HepG2 (cell line): ENCODE data around the gene ZNF839. TPM values are rescaled to one million over a fixed set of nuclear protein-coding genes. Genes with fewer than 3 reads are reported as not detected.

Source experiments
- BORCS8-MEF2B ChIP-seq: sonication (generic); formaldehyde crosslinking; IDR thresholded peaks from 2 replicates; pipeline ENCODE4 v1.8.0; 2022; ENCODE audit warnings: mild to moderate bottlenecking, missing genetic modification reagents
- CHCHD3 ChIP-seq: sonication (generic); formaldehyde crosslinking; IDR thresholded peaks from 2 replicates; pipeline ENCODE4 v1.8.0; 2022; ENCODE audit warnings: mild to moderate bottlenecking, missing genetic modification reagents, moderate library complexity
- DMAP1 ChIP-seq: IDR thresholded peaks from 2 replicates; pipeline ENCODE4 v1.6.1; 2016
- ETV6 ChIP-seq: sonication (generic); formaldehyde crosslinking; conservative IDR thresholded peaks from 2 replicates; pipeline ENCODE4 v1.4.0; 2020; ENCODE audit warnings: missing genetic modification reagents
- FOXO1 ChIP-seq: sonication (generic); formaldehyde crosslinking; IDR thresholded peaks from 2 replicates; pipeline ENCODE4 v1.4.0; 2020; ENCODE audit warnings: missing genetic modification reagents
- RBAK ChIP-seq: sonication (generic); formaldehyde crosslinking; IDR thresholded peaks from 2 replicates; pipeline ENCODE4 v1.5.1; 2020; ENCODE audit warnings: mild to moderate bottlenecking, missing genetic modification reagents
- RELA ChIP-seq: sonication (generic); formaldehyde crosslinking; IDR thresholded peaks from 2 replicates; pipeline ENCODE4 v1.4.0; 2020; ENCODE audit warnings: missing genetic modification reagents
- STAT5B ChIP-seq: sonication (generic); formaldehyde crosslinking; IDR thresholded peaks from 2 replicates; pipeline ENCODE4 v1.4.0; 2020; ENCODE audit warnings: missing genetic modification reagents
- ZBTB21 ChIP-seq: sonication (generic); formaldehyde crosslinking; IDR thresholded peaks from 2 replicates; pipeline ENCODE4 v1.4.0; 2020; ENCODE audit warnings: missing genetic modification reagents
- ZC3H13 ChIP-seq: sonication (generic); formaldehyde crosslinking; IDR thresholded peaks from 2 replicates; pipeline ENCODE4 v1.8.1; 2023; ENCODE audit warnings: mild to moderate bottlenecking, missing genetic modification reagents, moderate library complexity
- ZNF383 ChIP-seq: sonication (generic); formaldehyde crosslinking; IDR thresholded peaks from 2 replicates; pipeline ENCODE4 v1.4.0; 2020; ENCODE audit warnings: missing genetic modification reagents, mild to moderate bottlenecking, borderline replicate concordance
- ZNF552 ChIP-seq: sonication (generic); formaldehyde crosslinking; IDR thresholded peaks from 2 replicates; pipeline ENCODE4 v1.9.0; 2022; ENCODE audit warnings: missing genetic modification reagents, mild to moderate bottlenecking, borderline replicate concordance
- ZNF589 ChIP-seq: sonication (generic); formaldehyde crosslinking; conservative IDR thresholded peaks from 2 replicates; pipeline ENCODE4 v1.8.0; 2022; ENCODE audit warnings: mild to moderate bottlenecking, moderate library complexity, missing genetic modification reagents
- ZNF607 ChIP-seq: sonication (generic); formaldehyde crosslinking; IDR thresholded peaks from 2 replicates; pipeline ENCODE4 v1.5.1; 2020; ENCODE audit warnings: missing genetic modification reagents, mild to moderate bottlenecking, borderline replicate concordance
- ZNF672 ChIP-seq: sonication (generic); formaldehyde crosslinking; IDR thresholded peaks from 2 replicates; pipeline ENCODE4 v1.8.1; 2022; ENCODE audit warnings: missing genetic modification reagents
- ZNF678 ChIP-seq: sonication (generic); formaldehyde crosslinking; IDR thresholded peaks from 2 replicates; pipeline ENCODE4 v1.4.0; 2020; ENCODE audit warnings: mild to moderate bottlenecking, missing genetic modification reagents
- ZNF790 ChIP-seq: sonication (generic); formaldehyde crosslinking; IDR thresholded peaks from 2 replicates; pipeline ENCODE4 v1.8.0; 2022; ENCODE audit warnings: missing genetic modification reagents, mild to moderate bottlenecking, borderline replicate concordance
- ZNF816 ChIP-seq: sonication (generic); formaldehyde crosslinking; IDR thresholded peaks from 2 replicates; pipeline ENCODE4 v1.8.0; 2022; ENCODE audit warnings: missing genetic modification reagents, mild to moderate bottlenecking, borderline replicate concordance
- polyA plus RNA-seq, 8 experiments: library from polyadenylated mRNA; depleted of rRNA in 3 of 8; stranded (reverse) in 7 of 8; unstranded in 1 of 8; fragments of >200 nt; fragmentation: Illumina TruSeq in 4 of 8; extraction: Trizol in 4 of 8; gene quantifications; 2 replicates each; pipeline versions ENCODE4 v1.2.1 to v1.2.3, GENCODE V29; 2011 to 2016; ENCODE audit warnings: low read depth in 4 of 8, missing spikeins in 1 of 8, mixed read lengths in 1 of 8; ENCODE audit not compliant: insufficient read depth in 1 of 8
- total RNA-seq, 5 experiments: library from RNA; depleted of rRNA; stranded (reverse); fragments of >200 nt; fragmentation: Illumina TruSeq; extraction: Trizol; gene quantifications; 2 replicates each; pipeline ENCODE4 v1.2.3, GENCODE V29; 2016; ENCODE audit warnings: low read depth in 1 of 5
- TF ChIP-seq, protein P1 (sequence below): sonication (generic); formaldehyde crosslinking; IDR thresholded peaks from 2 replicates; pipeline ENCODE4 v1.4.0; 2020; ENCODE audit warnings: missing genetic modification reagents, borderline replicate concordance
- TF ChIP-seq, protein P2 (sequence below): fragments of 450-650 bp; IDR thresholded peaks from 2 replicates; pipeline ENCODE4 v1.6.1; 2016
- TF ChIP-seq, protein P3 (sequence below): sonication (generic); formaldehyde crosslinking; IDR thresholded peaks from 2 replicates; pipeline ENCODE4 v1.5.0; 2020; ENCODE audit warnings: missing genetic modification reagents
- TF ChIP-seq, protein P4 (sequence below): sonication (generic); formaldehyde crosslinking; conservative IDR thresholded peaks from 2 replicates; pipeline ENCODE4 v1.4.0; 2020; ENCODE audit warnings: missing genetic modification reagents
- TF ChIP-seq, protein P5 (sequence below): sonication (generic); formaldehyde crosslinking; IDR thresholded peaks from 2 replicates; pipeline ENCODE4 v1.5.0; 2020; ENCODE audit warnings: missing genetic modification reagents

The ZNF839 gene
- total and polyA plus RNA-seq, 2 of the 13 experiments (the other 11 are each of a cell fraction or from before 2014, with no cell fraction given): 11.1 to 12.8 TPM

DNA sequence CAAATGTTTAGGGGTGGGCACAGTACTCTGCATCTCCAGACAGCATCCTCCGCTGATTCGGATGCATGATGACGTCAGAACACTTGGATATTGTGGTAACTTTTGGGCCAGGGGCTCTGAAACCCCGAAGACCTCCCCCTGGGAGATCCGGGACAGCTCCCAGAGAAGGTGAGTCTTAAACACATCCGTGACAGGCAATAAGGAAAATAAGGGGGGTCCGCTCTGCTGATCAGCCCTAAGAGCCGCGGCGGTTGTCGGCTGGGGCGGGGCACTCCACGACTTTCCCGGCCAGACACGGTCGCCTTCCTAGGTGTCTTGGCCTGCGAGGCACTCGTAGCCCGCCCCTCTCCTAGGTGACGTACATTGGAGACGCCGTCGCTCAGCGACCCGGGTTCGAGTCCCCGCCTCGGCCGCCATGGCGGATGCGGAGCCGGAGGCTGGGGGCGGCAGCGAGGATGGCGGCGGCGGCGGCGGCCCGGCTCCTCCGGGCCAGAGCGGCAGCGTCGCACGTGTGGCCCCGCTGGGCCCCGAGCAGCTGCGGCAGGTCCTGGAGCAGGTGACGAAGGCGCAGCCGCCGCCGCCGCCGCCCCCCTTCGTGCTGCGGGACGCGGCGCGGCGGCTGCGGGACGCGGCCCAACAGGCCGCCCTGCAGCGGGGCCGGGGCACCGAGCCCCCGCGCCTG, at the start of gene ZNF839 (continued):
- TF ChIP-seq ETV6 (CRISPR knock-in tag) (no peak), ZNF607 (CRISPR knock-in tag) (peak; percentile 28; the same call in 1 of the 2 replicates), RELA (no peak), ZC3H13 (CRISPR knock-in tag) (0 out of 2 replicates have a peak, but pooled peaks have one; percentile 62), ZBTB21 (CRISPR knock-in tag) (peak; percentile 67; the same call in 1 of the 2 replicates), ZNF816 (CRISPR knock-in tag) (no peak), FOXO1 (peak; percentile 25; the same call in 1 of the 2 replicates), BORCS8-MEF2B (no peak), ZNF383 (CRISPR knock-in tag) (no peak), ZNF790 (CRISPR knock-in tag) (no peak), ZNF589 (no peak), ZNF552 (CRISPR knock-in tag) (no peak), STAT5B (CRISPR knock-in tag) (no peak), ZNF672 (CRISPR knock-in tag) (no peak), ZNF678 (CRISPR knock-in tag) (no peak), CHCHD3 (CRISPR knock-in tag) (no peak), DMAP1 (CRISPR knock-in tag) (peak; percentile 63), RBAK (CRISPR knock-in tag) (no peak)
- TF ChIP-seq, protein P1, sequence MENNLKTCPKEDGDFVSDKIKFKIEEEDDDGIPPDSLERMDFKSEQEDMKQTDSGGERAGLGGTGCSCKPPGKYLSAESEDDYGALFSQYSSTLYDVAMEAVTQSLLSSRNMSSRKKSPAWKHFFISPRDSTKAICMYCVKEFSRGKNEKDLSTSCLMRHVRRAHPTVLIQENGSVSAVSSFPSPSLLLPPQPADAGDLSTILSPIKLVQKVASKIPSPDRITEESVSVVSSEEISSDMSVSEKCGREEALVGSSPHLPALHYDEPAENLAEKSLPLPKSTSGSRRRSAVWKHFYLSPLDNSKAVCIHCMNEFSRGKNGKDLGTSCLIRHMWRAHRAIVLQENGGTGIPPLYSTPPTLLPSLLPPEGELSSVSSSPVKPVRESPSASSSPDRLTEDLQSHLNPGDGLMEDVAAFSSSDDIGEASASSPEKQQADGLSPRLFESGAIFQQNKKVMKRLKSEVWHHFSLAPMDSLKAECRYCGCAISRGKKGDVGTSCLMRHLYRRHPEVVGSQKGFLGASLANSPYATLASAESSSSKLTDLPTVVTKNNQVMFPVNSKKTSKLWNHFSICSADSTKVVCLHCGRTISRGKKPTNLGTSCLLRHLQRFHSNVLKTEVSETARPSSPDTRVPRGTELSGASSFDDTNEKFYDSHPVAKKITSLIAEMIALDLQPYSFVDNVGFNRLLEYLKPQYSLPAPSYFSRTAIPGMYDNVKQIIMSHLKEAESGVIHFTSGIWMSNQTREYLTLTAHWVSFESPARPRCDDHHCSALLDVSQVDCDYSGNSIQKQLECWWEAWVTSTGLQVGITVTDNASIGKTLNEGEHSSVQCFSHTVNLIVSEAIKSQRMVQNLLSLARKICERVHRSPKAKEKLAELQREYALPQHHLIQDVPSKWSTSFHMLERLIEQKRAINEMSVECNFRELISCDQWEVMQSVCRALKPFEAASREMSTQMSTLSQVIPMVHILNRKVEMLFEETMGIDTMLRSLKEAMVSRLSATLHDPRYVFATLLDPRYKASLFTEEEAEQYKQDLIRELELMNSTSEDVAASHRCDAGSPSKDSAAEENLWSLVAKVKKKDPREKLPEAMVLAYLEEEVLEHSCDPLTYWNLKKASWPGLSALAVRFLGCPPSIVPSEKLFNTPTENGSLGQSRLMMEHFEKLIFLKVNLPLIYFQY: no peak
- TF ChIP-seq, protein P2, sequence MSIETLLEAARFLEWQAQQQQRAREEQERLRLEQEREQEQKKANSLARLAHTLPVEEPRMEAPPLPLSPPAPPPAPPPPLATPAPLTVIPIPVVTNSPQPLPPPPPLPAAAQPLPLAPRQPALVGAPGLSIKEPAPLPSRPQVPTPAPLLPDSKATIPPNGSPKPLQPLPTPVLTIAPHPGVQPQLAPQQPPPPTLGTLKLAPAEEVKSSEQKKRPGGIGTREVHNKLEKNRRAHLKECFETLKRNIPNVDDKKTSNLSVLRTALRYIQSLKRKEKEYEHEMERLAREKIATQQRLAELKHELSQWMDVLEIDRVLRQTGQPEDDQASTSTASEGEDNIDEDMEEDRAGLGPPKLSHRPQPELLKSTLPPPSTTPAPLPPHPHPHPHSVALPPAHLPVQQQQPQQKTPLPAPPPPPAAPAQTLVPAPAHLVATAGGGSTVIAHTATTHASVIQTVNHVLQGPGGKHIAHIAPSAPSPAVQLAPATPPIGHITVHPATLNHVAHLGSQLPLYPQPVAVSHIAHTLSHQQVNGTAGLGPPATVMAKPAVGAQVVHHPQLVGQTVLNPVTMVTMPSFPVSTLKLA: no peak
- TF ChIP-seq, protein P3, sequence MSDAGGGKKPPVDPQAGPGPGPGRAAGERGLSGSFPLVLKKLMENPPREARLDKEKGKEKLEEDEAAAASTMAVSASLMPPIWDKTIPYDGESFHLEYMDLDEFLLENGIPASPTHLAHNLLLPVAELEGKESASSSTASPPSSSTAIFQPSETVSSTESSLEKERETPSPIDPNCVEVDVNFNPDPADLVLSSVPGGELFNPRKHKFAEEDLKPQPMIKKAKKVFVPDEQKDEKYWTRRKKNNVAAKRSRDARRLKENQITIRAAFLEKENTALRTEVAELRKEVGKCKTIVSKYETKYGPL (CRISPR knock-in tag): no peak
- TF ChIP-seq, protein P4, sequence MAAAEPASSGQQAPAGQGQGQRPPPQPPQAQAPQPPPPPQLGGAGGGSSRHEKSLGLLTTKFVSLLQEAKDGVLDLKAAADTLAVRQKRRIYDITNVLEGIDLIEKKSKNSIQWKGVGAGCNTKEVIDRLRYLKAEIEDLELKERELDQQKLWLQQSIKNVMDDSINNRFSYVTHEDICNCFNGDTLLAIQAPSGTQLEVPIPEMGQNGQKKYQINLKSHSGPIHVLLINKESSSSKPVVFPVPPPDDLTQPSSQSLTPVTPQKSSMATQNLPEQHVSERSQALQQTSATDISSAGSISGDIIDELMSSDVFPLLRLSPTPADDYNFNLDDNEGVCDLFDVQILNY (CRISPR knock-in tag): no peak
- TF ChIP-seq, protein P5, sequence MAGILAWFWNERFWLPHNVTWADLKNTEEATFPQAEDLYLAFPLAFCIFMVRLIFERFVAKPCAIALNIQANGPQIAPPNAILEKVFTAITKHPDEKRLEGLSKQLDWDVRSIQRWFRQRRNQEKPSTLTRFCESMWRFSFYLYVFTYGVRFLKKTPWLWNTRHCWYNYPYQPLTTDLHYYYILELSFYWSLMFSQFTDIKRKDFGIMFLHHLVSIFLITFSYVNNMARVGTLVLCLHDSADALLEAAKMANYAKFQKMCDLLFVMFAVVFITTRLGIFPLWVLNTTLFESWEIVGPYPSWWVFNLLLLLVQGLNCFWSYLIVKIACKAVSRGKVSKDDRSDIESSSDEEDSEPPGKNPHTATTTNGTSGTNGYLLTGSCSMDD (CRISPR knock-in tag): no peak
